ENCODE data around the gene CCR6.

CCR6 gene

DNA sequence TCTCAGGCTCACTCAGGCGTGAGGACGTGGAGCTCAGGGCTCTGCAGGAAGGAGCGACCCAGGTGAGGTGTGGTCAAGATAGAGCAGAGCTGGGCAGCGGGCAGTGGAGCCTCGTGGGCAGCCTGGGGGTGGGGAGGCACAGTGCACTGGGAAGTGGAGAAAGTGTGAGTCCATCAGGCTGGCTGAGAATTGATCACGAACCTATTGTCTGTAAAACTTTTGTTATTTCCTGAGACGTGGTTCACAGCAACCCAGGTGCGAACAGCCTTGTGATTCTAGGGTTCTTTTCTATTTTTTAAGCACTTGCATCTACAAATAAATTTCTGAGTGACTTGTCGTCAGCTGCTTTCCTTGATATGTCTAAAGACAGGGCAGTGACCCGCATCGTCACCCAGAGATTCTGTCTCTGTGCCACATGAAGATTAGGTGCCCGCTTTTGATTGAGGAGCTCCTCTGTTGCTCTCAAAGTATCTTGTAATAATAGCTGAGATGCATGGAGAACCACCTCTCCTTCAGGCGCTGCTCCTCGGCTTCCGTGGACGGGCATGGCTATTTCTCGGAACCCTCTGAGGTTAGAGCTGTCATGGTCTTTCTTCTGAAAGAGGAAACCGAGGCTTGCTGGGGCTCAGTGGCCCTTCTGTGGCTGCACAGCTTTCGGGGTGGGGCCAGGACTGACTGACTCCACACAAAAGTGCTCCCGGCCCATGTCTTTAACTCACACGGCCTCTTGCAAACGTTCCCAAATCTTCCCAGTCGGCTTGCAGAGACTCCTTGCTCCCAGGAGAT is 662 bp upstream of the CCR6 start:
- Mint-ChIP-seq H3K4me3 (peak overlapping the region; percentile 18), H3K4me1 (ENCODE audit: low read depth) (peaks cover 54% of the 10 kb centered on the region), H3K27me3 (no peaks in the 10 kb centered on the region), H3K9me3 (no peaks in the 10 kb centered on the region), H3K27ac (peak overlapping the region; percentile 62), H3K36me3 (ENCODE audit: low read depth) (no peaks in the 10 kb centered on the region)

DNA sequence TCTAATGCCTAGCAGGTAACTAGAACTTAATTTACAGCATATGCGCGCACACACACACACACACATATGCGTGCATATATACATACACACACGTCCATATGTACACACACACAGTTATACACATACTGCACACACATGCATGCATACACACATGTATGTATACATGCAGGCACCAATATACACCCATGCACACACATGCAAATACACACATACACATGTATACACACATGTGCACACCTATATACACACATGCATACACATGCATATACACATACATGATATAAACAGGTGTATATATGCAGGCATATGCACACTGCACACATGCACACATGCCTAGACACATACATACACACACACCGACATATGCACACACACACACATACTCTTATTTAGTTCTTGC is 1.9 kb downstream of the CCR6 start:
- Mint-ChIP-seq H3K27ac (no peak overlapping the region), H3K4me1 (ENCODE audit: low read depth) (peaks cover 47% of the 10 kb centered on the region), H3K9me3 (no peaks in the 10 kb centered on the region), H3K27me3 (no peaks in the 10 kb centered on the region), H3K36me3 (ENCODE audit: low read depth) (no peaks in the 10 kb centered on the region), H3K4me3 (peak overlapping the region; percentile 22)

DNA sequence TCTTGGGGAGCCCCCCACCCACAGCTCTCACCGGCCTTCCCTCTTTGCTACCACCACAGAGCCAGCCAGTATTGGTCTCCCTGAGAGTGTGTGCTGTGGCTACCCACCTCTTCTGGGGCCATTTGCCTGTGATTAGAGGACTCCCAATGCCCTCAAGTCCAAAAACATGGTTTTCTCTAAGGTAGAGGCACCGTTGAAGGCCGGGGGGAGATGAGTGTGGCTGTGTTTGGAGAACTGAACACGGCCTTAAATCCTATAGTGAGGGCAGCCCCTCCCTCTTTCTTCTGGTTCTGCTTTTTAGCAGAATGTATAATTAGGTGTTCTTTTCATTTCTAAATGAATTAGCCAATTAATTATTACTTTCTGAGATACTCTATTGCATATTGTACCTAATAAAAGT is 2.5 kb downstream of the CCR6 start:
- H3K27ac Mint-ChIP-seq = peak overlapping the region; percentile 14
- no peaks in the 10 kb centered on the region for H3K27me3 Mint-ChIP-seq
- no peaks in the 10 kb centered on the region for H3K36me3 Mint-ChIP-seq (ENCODE audit: low read depth)
- H3K4me3 Mint-ChIP-seq = peak overlapping the region; percentile 11
- H3K4me1 Mint-ChIP-seq (ENCODE audit: low read depth) = peaks cover 47% of the 10 kb centered on the region
- H3K9me3 Mint-ChIP-seq = no peaks in the 10 kb centered on the region

DNA sequence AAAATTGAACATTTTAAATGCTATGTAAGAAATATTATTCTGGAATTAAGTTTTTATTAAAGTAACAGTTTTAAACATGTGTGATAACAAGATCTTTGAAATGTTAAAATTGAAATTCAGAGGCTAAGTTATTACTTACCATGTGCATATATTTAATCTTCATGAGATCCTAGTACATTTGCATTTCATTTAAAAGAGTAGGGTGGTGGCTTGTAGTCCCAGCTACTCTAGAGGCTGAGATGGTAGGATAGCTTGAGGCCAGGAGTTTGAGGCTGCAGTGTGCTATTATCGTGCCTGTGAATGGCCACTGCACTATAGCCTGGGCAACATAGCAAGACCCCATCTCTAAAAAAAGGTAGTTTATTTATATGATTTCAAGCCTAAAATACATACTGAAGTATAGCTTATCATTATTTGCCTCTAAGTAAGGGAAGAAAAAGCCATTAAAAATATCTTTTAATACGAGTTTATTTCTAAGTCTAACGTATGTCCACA is 3.0 kb downstream of the CCR6 start:
- H3K9me3 Mint-ChIP-seq = no peaks in the 10 kb centered on the region
- no peaks in the 10 kb centered on the region for H3K36me3 Mint-ChIP-seq (ENCODE audit: low read depth)
- H3K4me1 Mint-ChIP-seq (ENCODE audit: low read depth) = peaks cover 45% of the 10 kb centered on the region
- no peaks in the 10 kb centered on the region for H3K27me3 Mint-ChIP-seq
- H3K4me3 Mint-ChIP-seq = no peak overlapping the region
- H3K27ac Mint-ChIP-seq = no peak overlapping the region

DNA sequence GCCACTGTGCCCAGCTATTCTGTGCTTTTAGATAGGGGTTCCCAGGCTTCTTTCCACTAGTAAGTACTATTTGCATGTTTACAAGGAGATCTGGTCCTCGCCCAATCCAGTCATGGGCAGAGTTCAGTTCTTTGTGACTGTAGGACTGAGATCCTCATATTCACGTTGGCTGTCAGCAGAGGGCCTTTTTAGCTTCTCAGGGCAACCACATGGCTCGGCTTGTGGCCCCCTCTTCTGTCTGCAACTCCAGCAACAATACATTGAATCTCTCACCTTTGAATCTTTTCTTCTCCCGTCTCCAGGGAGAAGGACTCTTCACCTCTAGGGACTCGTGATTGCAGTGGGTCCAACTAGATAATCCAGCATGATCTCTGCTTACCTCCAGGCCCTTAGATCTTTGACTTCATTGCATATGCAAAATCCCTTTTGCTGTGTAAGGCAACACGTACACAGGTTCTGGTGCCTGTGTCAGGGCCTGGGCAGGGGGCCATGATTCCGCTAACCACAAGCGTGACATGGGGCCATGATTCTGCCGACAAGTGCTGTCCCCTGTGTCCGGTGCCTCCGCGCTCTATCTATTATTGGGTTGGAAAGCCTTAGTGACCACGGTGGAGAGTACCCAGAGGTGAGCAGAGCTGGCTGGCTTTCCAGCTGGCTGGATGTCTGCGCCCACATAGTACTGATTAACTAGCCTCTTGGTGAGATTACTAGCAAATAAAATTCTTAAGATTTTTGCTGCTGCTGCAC is 5.1 kb downstream of the CCR6 start:
- no peaks in the 10 kb centered on the region for H3K9me3 Mint-ChIP-seq
- no peak overlapping the region for H3K27ac Mint-ChIP-seq
- no peaks in the 10 kb centered on the region for H3K27me3 Mint-ChIP-seq
- H3K36me3 Mint-ChIP-seq (ENCODE audit: low read depth) = no peaks in the 10 kb centered on the region
- peaks cover 39% of the 10 kb centered on the region for H3K4me1 Mint-ChIP-seq (ENCODE audit: low read depth)
- H3K4me3 Mint-ChIP-seq = no peak overlapping the region

DNA sequence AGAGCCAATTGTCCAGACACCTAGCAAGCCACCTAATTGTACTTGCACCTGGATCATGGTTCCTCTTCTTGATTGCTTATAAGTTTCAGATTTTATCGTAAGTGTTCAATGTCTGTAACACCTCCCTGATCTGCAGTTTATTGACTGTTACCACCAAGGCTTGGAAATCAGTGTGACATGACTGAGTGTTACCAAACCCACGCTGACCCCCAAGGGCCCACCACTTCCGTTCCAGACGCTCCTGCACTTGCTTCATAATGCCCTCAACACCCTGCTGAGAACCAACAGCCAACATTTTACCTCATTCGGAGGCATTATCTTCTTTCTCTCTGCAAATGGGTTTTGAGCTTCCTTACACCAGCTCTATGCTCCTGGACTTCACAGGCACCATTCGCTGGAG is 6.3 kb downstream of the CCR6 start:
- no peak overlapping the region for H3K4me3 Mint-ChIP-seq
- H3K27ac Mint-ChIP-seq = peak overlapping the region; percentile 73
- H3K36me3 Mint-ChIP-seq (ENCODE audit: low read depth) = no peaks in the 10 kb centered on the region
- no peaks in the 10 kb centered on the region for H3K27me3 Mint-ChIP-seq
- H3K4me1 Mint-ChIP-seq (ENCODE audit: low read depth) = peaks cover 34% of the 10 kb centered on the region
- H3K9me3 Mint-ChIP-seq = no peaks in the 10 kb centered on the region

DNA sequence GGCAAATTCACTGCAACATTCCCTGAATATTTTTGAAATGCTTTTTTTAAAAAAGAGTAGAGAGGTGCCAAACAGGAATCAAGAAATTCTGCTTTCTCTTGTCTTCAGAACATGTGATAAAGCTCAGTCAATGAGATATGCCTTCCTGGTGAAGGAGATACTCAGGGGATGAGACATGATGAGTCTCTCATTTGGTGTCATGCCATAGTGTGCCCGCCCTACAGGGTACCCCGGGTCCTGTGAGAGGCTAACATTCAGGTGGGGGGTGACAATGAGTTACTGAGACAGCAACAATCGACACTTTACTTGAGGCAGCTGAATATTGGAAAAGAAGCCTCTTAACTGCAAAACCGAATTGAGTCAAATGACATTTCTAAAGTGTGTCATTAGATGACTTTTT is 6.7 kb downstream of the CCR6 start:
- H3K4me1 Mint-ChIP-seq (ENCODE audit: low read depth) = peaks cover 34% of the 10 kb centered on the region
- no peaks in the 10 kb centered on the region for H3K27me3 Mint-ChIP-seq
- no peak overlapping the region for H3K27ac Mint-ChIP-seq
- no peaks in the 10 kb centered on the region for H3K36me3 Mint-ChIP-seq (ENCODE audit: low read depth)
- H3K9me3 Mint-ChIP-seq = no peaks in the 10 kb centered on the region
- no peak overlapping the region for H3K4me3 Mint-ChIP-seq

DNA sequence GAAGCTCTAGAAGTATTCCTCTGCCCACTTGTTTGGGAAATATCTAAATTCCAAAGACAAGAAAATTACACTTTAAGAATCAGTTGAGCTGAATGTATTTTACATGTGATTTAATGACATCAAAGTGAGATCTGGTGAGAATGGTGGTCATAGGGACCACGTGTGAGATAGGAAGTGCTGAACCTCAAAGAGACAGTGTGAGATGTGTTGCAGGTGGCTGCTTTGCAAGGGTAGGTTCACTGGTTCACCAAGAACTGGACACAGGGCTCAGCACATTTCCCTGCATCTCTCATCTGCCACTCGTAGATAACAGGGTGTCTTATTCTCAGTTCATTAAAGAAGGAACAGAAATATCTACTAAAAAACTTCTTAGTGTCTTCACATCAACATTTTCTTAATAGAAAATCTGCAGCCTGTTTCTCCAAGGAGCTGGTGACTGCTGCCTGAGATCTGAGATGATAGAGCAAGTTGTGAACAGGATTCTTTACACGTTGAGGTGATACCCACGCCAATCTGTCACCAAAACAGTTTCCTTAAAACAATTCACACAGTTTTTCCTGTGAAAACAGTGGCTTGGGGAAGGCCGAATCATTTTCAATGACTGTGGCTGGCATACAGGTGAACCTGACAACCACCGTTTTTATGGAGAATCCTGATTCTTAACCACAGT is 7.2 kb downstream of the CCR6 start:
- Mint-ChIP-seq H3K27ac (peak overlapping the region; percentile 0), H3K36me3 (ENCODE audit: low read depth) (no peaks in the 10 kb centered on the region)

DNA sequence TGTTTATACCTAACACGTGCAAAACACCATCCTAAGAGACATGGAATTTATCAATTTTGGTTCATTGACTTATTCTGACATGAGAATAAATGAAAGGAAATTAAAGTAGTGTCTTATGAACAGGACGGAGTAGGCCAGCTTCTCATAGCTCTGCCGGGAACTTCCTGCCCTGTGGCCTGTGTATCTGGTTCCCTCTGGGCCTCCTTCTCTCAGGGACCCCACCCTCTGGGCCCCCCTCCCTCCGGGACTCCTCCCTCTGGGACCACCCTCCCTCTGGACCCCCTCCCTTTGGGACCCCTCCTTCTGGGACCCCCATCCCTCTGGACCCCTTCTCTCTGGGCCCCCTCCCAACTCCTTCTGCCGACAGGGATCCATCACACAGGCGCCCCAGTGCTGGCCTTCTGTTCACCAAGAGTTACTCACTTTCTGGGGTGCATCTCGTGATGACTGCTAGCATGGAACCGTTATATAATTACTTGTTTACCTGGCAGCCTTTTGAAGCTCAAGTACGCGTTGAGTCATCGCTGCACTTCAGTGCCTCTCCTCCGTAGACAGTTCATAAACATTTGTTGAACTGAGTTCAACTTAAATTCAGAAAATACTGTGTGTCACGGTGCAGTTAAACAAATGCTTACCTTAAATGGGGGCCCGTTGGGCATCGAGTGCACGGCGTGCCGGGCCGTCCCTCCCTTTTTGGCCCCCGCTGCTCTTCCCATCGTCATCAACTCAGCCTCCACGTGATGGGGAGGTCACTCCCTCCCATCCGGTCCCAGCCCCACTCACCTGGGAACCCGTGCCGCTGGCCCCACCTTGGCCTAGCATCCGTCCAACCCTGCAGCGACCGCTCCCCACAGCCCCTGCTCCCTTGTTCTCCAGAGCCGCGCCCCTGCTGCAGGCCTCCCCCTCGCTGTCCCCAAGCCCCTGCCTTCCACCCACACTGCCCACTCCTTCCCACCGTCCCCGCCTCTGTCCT is 8.1 kb downstream of the CCR6 start:
- H3K27ac Mint-ChIP-seq = no peak overlapping the region
- peaks cover 34% of the 10 kb centered on the region for H3K4me1 Mint-ChIP-seq (ENCODE audit: low read depth)
- H3K36me3 Mint-ChIP-seq (ENCODE audit: low read depth) = no peaks in the 10 kb centered on the region

More for the DNA sequence above, 7.2 kb downstream of the CCR6 start:
- Mint-ChIP-seq H3K4me3 (no peak overlapping the region), H3K9me3 (no peaks in the 10 kb centered on the region), H3K27me3 (no peaks in the 10 kb centered on the region), H3K4me1 (ENCODE audit: low read depth) (peaks cover 34% of the 10 kb centered on the region)

DNA sequence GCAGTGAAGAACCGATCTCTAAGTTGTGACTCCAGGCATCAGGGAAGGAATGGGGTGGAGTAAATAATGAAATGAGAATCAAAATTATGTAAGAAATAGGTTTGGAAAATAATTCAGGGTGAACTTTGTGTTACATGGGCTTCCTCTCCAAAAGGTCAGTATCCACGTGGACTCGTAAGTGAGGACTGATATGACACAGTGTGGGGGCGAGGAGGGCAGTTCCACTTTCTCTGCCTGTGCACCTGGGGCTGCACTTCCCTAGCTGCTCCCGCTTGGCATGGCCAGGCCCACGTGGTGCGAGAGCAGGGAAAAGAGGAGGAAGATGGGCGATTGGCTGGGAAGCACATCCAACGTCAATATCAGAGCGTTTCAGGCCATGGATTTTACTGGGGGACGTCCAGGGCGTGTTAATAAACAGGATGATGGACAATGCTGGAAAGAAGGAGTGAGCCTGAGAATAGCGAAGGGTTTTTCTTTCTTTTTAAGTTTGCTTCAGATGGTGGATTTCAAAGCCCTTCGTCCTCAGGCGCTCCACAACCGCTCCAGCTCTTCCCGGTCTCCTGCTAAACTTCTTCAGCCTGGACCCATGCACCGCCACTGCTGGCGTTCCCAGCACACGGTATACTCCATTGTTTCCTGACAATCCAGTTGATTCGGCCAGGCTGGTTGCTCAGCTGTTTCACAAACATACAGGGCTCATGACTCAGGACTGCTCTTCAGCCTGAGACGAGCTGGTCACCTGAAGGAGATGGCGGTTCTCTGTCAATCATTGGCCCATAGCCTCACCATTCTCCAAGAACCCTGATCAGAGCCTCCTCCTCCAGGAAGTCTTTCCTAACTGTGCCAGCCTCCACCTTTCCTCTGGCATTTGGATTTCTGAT is 11.8 kb downstream of the CCR6 start:
- Mint-ChIP-seq H3K27me3 (no peaks in the 10 kb centered on the region), H3K27ac (peak overlapping the region; percentile 4), H3K4me3 (no peak overlapping the region), H3K9me3 (no peaks in the 10 kb centered on the region), H3K4me1 (ENCODE audit: low read depth) (peaks cover 19% of the 10 kb centered on the region), H3K36me3 (ENCODE audit: low read depth) (no peaks in the 10 kb centered on the region)

More for the DNA sequence above, 8.1 kb downstream of the CCR6 start:
- H3K27me3 Mint-ChIP-seq = no peaks in the 10 kb centered on the region
- H3K4me3 Mint-ChIP-seq = no peak overlapping the region
- no peaks in the 10 kb centered on the region for H3K9me3 Mint-ChIP-seq

DNA sequence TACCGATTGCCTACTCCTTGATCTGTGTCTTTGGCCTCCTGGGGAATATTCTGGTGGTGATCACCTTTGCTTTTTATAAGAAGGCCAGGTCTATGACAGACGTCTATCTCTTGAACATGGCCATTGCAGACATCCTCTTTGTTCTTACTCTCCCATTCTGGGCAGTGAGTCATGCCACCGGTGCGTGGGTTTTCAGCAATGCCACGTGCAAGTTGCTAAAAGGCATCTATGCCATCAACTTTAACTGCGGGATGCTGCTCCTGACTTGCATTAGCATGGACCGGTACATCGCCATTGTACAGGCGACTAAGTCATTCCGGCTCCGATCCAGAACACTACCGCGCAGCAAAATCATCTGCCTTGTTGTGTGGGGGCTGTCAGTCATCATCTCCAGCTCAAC is 13.5 kb downstream of the CCR6 start:
- Mint-ChIP-seq H3K27ac (no peak overlapping the region), H3K4me3 (no peak overlapping the region), H3K27me3 (no peaks in the 10 kb centered on the region), H3K4me1 (ENCODE audit: low read depth) (peaks cover 15% of the 10 kb centered on the region), H3K36me3 (ENCODE audit: low read depth) (no peaks in the 10 kb centered on the region), H3K9me3 (no peaks in the 10 kb centered on the region)

DNA sequence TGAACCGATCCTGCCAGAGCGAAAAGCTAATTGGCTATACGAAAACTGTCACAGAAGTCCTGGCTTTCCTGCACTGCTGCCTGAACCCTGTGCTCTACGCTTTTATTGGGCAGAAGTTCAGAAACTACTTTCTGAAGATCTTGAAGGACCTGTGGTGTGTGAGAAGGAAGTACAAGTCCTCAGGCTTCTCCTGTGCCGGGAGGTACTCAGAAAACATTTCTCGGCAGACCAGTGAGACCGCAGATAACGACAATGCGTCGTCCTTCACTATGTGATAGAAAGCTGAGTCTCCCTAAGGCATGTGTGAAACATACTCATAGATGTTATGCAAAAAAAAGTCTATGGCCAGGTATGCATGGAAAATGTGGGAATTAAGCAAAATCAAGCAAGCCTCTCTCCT is 14.2 kb downstream of the CCR6 start:
- no peaks in the 10 kb centered on the region for H3K36me3 Mint-ChIP-seq (ENCODE audit: low read depth)
- peaks cover 15% of the 10 kb centered on the region for H3K4me1 Mint-ChIP-seq (ENCODE audit: low read depth)
- no peak overlapping the region for H3K27ac Mint-ChIP-seq
- no peaks in the 10 kb centered on the region for H3K27me3 Mint-ChIP-seq
- H3K9me3 Mint-ChIP-seq = no peaks in the 10 kb centered on the region
- H3K4me3 Mint-ChIP-seq = no peak overlapping the region

DNA sequence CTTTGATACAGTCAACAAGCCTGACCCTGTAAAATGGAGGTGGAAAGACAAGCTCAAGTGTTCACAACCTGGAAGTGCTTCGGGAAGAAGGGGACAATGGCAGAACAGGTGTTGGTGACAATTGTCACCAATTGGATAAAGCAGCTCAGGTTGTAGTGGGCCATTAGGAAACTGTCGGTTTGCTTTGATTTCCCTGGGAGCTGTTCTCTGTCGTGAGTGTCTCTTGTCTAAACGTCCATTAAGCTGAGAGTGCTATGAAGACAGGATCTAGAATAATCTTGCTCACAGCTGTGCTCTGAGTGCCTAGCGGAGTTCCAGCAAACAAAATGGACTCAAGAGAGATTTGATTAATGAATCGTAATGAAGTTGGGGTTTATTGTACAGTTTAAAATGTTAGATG is 15.0 kb downstream of the CCR6 start:
- Mint-ChIP-seq H3K27ac (no peak overlapping the region), H3K9me3 (no peaks in the 10 kb centered on the region), H3K4me1 (ENCODE audit: low read depth) (peaks cover 16% of the 10 kb centered on the region), H3K4me3 (no peak overlapping the region), H3K36me3 (ENCODE audit: low read depth) (no peaks in the 10 kb centered on the region), H3K27me3 (no peaks in the 10 kb centered on the region)

Data from stimulated activated naive CD8-positive, alpha-beta T cell treated with anti-CD3 and anti-CD28 coated beads, Interleukin-15, Interleukin-2, amounts not matched to agents 100 ng/mL and 50 ng/mL, for 24 hours (primary cell).